HG03575 (cell line): ENCODE data around the gene AFF3.

ENCODE experiments used
- ATAC-seq: cut with Tn5 transposase; IDR thresholded peaks from one replicate; pipeline ENCODE4 v1.9.1; 2021; ENCODE audit not compliant: unreplicated experiment, insufficient number of reproducible peaks, low FRiP score; ENCODE audit errors: extremely low read depth

AFF3 gene

GRCh38 chr2:99922664-99923063, 219.7 kb downstream of the AFF3 start:
- no peak for ATAC-seq

- ATAC-seq, result no peak
Observed at GRCh38 chr2:99921903-99922302, 220.5 kb downstream of the AFF3 start.

- no peak for ATAC-seq
Observed at GRCh38 chr2:99918389-99918788, 224.0 kb downstream of the AFF3 start.

GRCh38 chr2:99915108-99915675, 227.2 kb downstream of the AFF3 start:
- ATAC-seq, result no peak

- no peak for ATAC-seq
Observed at GRCh38 chr2:99911736-99912135, 230.7 kb downstream of the AFF3 start.

- no peak for ATAC-seq
Observed at GRCh38 chr2:99910902-99911301, 231.5 kb downstream of the AFF3 start.

- ATAC-seq, result no peak
Observed at GRCh38 chr2:99905636-99906035, 236.8 kb downstream of the AFF3 start.

GRCh38 chr2:99905025-99905424, 237.4 kb downstream of the AFF3 start:
- no peak for ATAC-seq

GRCh38 chr2:99903981-99904380, 238.4 kb downstream of the AFF3 start:
- no peak for ATAC-seq

GRCh38 chr2:99900556-99900955, 241.8 kb downstream of the AFF3 start:
- ATAC-seq, result no peak

GRCh38 chr2:99899882-99900281, 242.5 kb downstream of the AFF3 start:
- no peak for ATAC-seq

GRCh38 chr2:99899058-99899855, 243.1 kb downstream of the AFF3 start:
- no peak for ATAC-seq

GRCh38 chr2:99898336-99899048, 243.9 kb downstream of the AFF3 start:
- no peak for ATAC-seq

GRCh38 chr2:99891428-99891780, 251.0 kb downstream of the AFF3 start:
- ATAC-seq, result no peak

- no peak for ATAC-seq
Observed at GRCh38 chr2:99890568-99891427, 251.6 kb downstream of the AFF3 start.

GRCh38 chr2:99888617-99889016, 253.8 kb downstream of the AFF3 start:
- no peak for ATAC-seq

- ATAC-seq, result no peak
Observed at GRCh38 chr2:99886418-99886817, 256.0 kb downstream of the AFF3 start.

GRCh38 chr2:99883358-99883757, 259.0 kb downstream of the AFF3 start:
- ATAC-seq, result no peak

- ATAC-seq, result no peak
Observed at GRCh38 chr2:99881901-99882591, 260.3 kb downstream of the AFF3 start.
